Measurements from ENCODE around the gene C21orf91.
"Not testable (repeated sequence)": the region's sequence is repeated elsewhere in the genome, so short reads cannot be mapped to it uniquely, and the experiment has no call there.

Gene C21orf91

DNA sequence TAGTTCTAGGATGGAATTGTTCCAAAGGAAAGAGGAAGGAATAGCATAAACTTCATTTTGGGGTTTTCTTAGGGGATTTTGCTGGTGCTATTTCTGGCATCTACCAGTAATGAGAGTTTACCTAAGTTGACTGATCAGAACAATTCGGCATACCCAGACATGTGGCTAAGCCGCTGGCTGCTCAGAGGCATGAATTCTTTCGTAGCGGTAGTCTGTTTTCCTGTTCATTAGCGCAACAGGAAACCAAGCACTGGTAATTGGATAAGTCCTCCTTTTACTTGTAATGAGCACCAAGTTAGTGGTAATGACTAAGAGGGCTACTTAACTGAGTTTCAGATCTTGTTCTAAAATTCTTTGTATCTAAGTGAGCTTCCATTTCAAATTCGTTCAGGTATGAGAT lies 38.6 kb downstream of the C21orf91 start:
- DNase-seq (ENCODE audit: low spot score): no peak
- H3K27ac ChIP-seq: no peak overlapping the region
- TF ChIP-seq, protein P1, sequence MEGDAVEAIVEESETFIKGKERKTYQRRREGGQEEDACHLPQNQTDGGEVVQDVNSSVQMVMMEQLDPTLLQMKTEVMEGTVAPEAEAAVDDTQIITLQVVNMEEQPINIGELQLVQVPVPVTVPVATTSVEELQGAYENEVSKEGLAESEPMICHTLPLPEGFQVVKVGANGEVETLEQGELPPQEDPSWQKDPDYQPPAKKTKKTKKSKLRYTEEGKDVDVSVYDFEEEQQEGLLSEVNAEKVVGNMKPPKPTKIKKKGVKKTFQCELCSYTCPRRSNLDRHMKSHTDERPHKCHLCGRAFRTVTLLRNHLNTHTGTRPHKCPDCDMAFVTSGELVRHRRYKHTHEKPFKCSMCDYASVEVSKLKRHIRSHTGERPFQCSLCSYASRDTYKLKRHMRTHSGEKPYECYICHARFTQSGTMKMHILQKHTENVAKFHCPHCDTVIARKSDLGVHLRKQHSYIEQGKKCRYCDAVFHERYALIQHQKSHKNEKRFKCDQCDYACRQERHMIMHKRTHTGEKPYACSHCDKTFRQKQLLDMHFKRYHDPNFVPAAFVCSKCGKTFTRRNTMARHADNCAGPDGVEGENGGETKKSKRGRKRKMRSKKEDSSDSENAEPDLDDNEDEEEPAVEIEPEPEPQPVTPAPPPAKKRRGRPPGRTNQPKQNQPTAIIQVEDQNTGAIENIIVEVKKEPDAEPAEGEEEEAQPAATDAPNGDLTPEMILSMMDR (IDR thresholded peaks at IDR 0.05): no peak
- no peak overlapping the region for H3K4me3 ChIP-seq

DNA sequence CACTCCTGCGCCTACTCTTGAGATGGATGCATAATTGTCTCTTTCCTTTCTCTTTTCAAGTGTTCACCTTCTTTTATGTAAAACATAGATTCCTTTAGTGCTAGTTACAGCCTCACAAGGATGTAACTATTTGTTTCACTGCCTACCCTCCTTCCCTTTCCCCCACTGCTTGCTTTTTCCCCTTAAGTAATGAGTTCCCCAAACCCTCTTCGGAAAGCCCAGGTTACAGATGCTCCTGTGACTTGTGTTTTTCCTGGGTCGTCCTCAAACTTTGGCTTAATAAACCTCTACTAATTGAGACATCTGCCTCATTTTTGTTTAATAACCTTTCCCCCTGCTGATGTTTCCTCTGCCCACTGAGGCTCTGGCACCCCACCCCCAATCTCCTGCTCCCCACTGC lies 39.2 kb downstream of the C21orf91 start:
- TF ChIP-seq, protein P1 (IDR thresholded peaks at IDR 0.05): no peak
- DNase-seq (ENCODE audit: low spot score): no peak
- H3K27ac ChIP-seq: no peak overlapping the region
- no peak overlapping the region for H3K4me3 ChIP-seq

DNA sequence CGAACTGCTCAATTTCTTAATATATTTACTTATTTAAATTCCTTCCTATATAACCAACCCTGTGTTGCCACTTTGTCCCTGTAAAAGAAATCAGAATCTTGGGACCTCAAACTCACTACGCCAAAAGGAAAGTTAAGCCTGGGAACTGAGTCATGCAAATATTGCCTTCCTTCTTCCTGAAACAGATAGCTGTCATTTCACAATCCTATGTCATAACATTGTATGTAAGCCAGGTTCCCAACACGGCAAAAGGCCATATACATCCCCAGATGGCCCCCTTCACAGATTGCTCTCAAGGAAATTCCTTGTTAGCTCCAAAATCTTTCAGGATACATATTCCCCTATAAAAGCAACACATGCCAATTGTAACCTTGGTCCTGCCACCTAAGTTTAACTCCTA lies 39.7 kb downstream of the C21orf91 start:
- no peak overlapping the region for H3K27ac ChIP-seq
- no peak overlapping the region for H3K4me3 ChIP-seq
- TF ChIP-seq, protein P1 (IDR thresholded peaks at IDR 0.05): no peak
- DNase-seq (ENCODE audit: low spot score): no peak

DNA sequence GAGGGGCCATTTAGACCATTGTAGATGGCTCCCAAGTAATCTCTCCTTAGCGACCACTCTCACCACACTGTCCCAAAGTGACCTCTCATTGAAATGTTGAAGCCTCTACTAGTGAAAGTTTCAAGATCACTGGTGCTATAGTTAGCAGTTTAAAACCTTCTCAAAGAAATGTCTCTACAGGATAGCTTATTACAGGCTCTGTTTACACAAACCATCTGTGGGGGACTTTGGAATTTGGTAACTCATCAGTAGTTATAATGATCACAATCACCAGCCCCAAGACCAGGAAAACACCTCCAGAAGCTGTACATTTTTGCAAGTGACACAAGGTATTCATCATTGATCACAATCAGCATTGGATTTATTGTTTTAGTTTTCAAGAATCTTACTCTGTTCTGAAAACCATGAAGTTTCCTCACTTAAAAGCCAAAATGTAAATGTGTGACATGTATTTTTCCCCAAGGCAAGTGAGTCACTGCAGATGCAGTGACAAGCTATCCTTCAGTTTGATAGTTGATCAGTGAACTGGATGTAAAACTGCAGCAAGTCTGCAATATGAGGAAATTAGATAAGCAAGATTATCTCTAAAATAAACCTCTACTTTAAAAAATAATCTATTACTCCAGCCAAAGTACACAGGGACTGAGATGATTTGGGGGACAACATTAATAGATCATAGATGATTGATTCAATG lies 41.9 kb downstream of the C21orf91 start:
- no peak overlapping the region for H3K27ac ChIP-seq
- TF ChIP-seq, protein P1 (IDR thresholded peaks at IDR 0.05): no peak

DNA sequence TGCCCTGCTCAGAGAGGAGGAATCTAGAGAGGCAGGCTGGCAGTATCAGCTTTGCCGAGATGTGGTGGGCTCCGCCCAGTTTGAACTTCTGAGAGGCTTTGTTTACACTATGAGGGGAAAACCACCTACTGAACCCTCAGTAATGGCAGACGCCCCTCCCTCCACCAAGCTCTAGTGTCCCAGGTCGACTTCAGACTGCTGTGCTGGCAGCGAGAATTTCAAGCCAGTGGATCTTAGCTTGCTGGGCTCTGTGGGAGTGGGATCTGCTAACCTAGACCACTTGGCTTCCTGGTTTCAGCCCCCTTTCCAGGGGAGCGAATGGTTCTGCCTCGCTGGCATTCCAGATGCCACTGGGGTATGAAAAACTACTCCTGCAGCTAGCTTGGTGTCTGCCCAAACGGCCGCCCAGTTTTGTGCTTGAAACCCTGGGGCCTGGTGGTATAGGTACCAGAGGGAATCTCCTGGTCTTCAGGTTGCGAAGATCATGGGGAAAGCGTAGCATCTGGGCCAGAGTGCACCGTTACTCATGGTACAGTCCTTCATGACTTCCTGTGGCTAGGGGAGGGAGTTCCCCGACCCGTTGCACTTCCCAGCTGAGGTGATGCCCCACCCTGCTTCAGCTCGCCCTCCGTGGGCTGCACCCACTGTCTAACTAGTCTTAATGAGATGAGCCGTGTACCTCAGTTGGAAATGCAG lies 43.6 kb downstream of the C21orf91 start:
- no peak for DNase-seq (ENCODE audit: low spot score)
- no peak overlapping the region for H3K27ac ChIP-seq
- TF ChIP-seq, protein P1 (IDR thresholded peaks at IDR 0.05): no peak
- no peak overlapping the region for H3K4me3 ChIP-seq

More for the DNA sequence above, 41.9 kb downstream of the C21orf91 start:
- H3K4me3 ChIP-seq: no peak overlapping the region
- no peak for DNase-seq (ENCODE audit: low spot score)

DNA sequence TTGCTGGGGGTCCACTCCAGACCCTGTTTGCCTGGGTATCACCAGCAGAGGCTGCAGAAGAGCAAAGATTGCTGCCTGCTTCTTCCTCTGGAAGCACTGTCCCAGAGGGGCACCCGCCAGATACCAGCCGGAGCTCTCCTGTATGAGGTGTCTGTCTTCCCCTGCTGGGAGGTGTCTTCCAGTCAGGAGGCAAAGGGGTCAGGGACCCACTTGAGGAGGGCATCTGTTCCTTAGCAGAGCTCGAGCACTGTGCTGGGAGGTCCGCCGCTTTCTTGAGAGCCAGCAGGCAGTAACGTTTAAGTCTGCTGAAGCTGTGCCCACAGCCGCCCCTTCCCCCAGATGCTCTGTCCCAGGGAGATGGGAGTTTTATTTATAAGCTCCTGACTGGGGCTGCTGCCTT lies 44.1 kb downstream of the C21orf91 start:
- not testable (repeated sequence) for DNase-seq (ENCODE audit: low spot score); H3K4me3 ChIP-seq; H3K27ac ChIP-seq

DNA sequence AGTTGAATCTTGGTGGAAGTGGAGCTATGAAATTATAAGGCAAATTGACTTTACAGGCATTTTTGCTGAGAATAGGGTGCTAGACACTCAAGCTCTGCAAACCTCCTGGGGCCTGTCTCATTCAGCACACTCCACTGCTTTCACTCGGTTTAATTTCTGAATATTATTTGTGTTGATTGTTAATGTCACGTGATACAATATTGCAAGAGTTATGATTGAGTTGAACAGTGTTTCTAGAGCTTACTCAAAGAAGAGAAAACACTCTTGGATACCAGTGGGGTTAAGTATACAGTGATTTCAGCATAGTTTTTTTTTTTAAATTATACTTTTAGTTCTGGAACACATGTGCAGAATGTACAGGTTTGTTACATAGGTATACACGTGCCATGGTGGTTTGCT lies 49.7 kb downstream of the C21orf91 start:
- TF ChIP-seq, protein P1 (IDR thresholded peaks at IDR 0.05): no peak
- DNase-seq (ENCODE audit: low spot score): no peak
- Histone ChIP-seq H3K4me3 (no peak overlapping the region), H3K27ac (no peak overlapping the region)
